NCI-H82 treated with DMSO at 0.1 percent for 48 hours (cell line): Measurements from ENCODE around the gene MYO15B.

Experiments
- DNase-seq: peaks from one replicate; lab custom pipeline; 2025; ENCODE audit not compliant: unreplicated experiment; lab: John Stamatoyannopoulos, UW

MYO15B gene

DNA sequence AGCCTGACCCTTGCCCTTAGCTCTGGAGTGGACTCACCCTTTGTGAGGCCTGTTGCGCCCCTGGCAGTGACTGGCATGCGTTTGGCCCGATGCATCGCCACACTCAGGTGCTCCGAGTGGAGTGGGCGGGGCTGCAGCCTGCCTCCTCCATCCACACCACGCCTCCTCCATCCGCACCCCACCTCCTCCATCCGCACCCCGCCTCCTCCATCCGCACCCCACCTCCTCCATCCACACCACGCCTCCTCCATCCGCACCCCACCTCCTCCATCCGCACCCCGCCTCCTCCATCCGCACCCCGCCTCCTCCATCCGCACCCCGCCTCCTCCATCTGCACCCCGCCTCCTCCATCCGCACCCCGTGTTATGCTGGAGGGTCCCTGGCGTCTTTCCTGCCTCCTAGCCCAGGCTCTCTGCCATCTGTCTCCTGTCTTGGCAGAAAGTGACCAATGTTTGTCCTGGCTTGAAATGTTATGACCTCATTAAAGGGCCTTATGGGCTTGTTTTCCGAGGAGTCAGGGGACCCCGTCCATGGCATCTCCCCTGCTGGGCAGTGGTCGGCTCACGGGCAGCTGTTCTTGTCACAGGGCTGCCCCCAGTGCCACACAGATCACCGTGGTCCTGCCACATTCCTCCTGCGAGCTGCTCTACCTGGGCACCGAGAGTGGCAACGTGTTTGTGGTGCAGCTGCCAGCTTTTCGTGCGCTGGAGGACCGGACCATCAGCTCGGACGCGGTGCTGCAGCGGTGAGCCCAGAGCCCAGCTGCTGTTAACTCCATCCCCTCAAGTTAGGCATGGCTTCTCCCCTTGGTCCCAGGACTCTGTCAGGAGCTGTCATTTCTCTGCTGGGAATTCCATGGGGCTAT is 28.7 kb upstream of the MYO15B start:
- no peak for DNase-seq

DNA sequence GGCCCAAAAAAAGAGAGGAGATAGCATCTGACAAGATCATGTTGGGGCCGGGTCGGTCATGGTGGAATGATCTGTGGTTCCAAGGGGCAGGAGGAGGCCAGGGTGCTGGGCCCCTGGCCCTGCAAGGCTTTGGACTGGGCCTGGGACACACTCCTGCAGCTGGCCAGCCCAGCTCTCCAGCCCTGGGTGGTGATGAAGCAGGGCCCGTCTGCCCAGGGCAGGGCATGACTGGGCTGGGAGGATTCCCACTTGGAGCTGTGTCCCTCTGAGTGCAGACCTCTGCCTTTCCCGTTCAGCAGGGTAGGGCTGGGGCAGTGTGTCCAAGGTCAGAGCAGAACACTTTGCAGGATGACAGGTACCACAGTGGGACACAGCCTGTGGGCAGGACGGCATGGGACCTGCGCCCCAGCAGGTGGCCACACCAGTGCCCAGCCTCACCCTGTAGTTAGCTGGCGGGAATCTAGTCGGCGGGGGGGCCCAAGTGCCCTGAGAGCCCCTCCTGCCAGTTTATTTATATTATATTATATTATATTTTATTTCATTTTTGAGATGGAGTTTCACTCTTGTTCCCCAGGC is 27.6 kb upstream of the MYO15B start:
- DNase-seq: no peak

DNA sequence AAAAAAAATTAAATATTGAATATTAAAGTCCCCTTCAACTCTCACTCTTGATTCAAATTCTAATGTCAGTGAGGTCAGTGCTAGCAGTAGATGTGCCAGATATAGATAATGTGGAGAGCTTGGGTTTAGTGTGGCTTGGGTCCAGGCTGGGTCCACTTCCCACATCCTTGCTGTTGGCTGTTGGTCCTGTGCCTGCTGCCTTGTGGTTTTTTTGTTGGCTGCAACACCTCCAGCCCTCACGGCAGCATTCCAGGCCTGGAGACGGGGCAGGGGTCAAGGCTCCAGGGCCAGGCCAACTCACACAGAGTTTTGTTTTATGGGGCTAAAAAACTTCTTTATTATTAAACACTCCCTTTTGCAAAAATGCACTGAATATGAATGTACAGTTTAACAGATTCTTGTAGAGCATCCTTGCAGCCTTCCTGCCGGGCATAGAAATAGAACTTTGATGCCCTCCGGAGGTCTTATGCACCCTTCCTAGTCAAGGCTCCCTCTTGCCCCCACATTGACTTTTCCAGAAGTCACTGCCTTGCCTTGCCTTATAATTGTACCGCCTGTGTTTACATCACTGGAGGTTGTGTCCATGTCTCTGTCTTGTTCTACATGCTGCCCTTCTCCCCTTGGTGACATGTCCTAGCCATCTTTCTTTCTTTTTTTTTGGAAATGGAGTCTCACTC is 25.5 kb upstream of the MYO15B start:
- no peak for DNase-seq

DNA sequence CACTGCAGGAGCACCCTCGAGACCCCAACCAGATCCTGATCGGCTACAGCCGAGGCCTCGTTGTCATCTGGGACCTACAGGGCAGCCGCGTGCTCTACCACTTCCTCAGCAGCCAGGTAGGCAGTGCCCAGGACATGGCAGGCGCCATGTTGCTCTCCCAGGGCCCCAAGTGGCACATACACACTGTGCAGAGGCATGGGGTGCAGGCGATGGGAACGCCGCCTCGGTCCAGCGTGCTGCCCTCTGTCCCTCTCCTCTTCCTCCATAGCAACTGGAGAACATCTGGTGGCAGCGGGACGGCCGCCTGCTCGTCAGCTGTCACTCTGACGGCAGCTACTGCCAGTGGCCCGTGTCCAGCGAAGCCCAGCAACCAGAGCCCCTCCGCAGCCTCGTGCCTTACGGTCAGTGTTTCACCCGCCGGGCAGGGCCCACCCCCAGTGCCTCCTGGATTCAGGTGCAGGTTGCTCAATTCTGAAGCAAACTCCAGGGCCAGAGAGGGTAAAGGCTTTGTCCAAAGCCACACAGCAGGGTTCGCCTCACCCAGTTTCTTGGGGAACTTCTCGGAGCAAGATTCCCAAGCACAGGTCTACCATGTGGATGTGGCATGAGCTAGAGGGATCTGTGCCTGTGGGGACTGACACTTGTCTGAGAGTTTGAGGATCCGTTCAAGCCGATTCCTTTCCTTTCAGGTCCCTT is 24.4 kb upstream of the MYO15B start:
- DNase-seq: no peak

DNA sequence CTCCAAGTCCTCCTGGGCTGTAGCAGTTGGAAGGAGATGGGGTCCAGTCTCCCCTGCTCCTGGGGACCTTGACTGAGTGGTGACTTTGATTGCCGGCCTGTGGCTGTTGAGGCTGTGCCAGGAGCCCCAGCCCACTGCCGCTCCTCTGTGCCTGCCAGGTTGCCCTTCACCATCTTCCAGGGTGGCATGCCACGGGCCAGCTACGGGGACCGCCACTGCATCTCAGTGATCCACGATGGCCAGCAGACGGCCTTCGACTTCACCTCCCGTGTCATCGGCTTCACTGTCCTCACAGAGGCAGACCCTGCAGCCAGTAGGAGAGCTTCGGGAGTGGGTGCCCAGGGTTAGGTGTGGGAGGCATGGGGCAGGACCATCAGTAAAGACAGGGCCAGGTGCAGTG is 23.4 kb upstream of the MYO15B start:
- no peak for DNase-seq

DNA sequence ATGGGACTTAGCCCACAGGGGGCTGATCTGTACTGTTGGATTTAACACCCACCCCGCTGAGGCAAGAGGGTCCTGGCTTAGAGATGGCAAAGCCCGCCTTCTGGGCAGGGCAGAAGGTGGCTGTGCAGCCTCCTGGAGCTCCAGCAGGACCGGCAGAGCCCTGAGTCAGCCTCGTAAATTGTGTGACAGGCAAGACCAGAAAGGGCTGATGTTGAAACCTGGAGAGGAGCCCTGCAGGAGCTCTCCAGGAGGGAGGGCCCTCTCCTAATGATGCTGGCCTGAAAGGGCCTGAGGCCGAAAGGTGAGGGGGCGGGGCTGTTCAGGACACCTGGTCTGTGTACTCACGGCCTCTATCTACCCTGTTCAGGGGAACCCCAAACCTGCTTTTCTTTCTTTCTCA is 22.5 kb upstream of the MYO15B start:
- no peak for DNase-seq

DNA sequence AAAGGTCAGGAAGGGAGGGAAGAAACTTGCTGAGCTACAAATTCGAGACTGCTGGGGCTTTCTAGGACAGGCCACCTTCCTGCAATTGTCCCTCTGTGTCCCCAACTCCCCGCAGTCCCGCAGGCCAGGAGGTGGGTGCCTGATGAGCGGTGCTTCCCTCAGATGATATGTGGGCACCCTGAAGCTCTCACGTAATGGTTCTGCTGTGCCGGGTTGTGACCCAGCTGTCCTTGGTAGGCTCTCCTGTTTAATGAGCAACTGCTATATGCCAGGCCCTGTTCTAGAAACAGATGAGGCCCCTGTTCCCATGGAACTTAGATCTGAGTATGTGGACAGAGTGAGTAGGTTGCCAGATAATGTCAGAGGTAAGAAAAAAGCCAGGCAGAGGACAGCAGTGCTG is 22.0 kb upstream of the MYO15B start:
- no peak for DNase-seq

DNA sequence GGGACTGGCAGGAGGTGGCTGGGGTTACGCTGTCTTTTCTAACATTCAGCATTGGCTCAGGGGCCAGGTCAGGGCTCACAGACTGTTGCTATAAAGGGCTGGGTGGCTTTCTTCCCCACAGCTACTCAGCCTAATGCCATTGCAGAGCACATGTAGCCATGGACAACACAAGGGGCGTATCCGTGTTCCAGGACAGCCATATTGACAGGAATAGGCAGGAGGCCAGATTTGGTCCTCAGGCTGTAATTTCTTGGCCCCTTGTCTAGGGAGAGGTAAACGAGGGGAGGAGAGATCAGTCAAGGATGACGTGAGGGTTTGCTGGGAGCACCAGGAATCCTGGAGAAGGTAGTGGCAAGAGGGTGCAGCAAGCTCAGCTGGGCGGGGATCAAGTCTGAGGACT is 21.2 kb upstream of the MYO15B start:
- no peak for DNase-seq

DNA sequence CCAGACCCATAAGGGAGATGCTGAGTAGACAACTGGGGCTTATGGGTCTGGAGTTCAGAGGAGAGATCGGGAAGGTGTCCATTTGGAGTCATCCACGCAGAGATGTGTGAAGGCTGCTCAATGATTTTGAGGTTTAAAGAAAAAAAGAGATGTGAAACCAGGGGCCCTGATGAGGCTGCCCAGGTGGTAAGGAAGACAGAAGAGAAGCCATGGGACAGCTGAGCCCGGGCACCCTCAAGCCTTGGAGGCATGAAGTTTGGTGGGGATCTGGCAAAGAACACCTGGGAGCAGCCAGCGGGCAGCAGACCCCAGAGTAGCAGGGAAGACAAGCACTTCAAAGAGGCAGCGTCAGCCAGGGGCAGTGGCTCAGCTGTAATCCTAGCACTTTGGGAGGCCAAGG is 20.8 kb upstream of the MYO15B start:
- DNase-seq: no peak

DNA sequence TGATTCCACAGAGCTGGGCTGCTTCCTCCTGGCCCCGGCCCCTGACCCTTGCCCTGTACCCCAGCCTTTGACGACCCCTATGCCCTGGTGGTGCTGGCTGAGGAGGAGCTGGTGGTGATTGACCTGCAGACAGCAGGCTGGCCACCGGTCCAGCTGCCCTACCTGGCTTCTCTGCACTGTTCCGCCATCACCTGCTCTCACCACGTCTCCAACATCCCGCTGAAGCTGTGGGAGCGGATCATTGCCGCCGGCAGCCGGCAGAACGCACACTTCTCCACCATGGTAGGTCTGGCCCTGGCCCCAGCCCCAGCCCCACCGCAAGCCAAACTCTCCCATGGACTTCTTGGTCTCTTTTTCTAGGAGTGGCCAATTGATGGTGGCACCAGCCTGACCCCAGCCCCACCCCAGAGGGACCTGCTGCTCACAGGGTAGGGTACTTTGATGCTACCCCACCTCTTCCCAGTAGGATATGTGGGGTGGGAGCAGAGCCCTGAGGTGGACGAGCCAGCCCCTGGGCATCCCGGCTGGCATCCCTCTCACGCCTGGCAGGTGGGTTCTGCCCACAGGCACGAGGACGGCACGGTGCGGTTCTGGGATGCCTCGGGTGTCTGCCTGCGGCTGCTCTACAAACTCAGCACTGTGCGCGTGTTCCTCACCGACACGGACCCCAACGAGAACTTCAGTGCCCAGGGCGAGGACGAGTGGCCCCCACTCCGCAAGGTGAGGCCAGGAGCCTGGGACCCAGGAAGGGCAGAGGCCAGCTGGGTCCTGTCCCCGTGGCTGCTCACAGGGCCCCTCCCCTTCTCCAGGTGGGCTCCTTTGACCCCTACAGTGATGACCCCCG is 19.0 kb upstream of the MYO15B start:
- DNase-seq: no peak

DNA sequence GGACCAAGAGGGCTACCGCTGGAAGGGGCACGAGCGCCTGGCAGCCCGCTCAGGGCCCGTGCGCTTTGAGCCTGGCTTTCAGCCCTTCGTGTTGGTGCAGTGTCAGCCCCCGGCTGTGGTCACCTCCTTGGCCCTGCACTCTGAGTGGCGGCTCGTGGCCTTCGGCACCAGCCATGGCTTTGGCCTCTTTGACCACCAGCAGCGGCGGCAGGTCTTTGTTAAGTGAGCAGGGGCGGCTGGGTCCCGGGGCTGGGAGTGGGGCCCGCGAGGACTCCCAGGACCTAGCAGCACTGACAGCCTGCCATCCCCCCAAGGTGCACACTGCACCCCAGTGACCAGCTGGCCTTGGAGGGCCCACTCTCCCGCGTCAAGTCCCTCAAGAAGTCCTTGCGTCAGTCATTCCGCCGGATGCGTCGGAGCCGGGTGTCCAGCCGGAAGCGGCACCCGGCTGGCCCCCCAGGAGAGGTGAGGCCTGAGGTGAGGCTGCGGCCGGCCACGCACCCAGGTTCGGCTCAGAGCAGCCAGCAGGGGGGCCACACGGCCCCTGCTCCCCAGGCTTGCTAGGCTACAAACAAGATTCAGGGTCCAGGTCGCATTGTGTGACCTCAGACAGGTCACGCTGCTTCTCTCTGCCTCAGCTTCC is 17.4 kb upstream of the MYO15B start:
- DNase-seq: no peak

DNA sequence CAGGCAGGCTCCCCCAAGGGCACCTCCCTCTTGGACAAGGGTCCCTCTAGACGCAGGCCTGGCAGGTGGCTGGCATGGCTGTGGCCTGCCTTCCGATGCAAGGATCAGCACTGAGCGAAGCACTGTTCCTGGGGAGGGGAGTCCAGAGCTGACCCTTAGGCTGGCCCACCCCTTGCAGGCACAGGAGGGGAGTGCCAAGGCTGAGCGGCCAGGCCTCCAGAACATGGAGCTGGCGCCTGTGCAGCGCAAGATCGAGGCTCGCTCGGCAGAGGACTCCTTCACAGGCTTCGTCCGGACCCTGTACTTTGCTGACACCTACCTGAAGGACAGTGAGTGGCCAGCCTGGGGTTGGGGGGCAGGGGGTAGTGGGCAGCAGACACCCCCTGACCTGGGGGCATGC is 16.8 kb upstream of the MYO15B start:
- DNase-seq: no peak

DNA sequence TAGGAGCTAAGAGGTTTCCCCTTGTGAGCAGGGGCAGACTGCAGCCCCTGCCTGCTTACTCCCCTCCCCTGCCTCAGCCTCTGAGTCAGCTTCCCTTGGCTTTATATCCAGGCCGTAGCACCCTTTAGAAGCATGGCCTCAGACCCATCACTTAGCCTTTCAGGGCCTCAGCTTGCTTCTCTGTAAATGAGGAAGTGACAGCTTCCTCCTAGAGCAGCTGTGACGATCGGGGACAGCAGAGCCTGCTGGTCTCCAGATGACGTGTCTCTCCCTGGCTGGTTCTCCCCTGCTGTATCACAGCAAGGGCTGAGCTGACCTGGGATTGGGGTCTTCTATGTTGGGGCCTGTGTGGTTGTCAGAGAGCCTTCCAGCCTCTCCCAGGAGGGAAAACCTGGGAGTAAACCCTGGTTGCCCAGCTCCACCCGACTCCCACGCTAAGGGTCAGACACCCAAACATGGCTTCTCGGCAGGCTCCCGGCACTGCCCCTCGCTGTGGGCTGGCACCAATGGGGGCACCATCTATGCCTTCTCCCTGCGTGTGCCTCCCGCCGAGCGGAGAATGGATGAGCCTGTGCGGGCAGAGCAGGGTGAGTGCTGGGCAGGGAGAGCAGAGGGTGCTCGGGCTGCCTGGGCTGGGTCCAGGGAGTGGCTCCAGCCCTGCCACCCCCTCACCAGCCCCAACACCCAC is 16.3 kb upstream of the MYO15B start:
- no peak for DNase-seq

DNA sequence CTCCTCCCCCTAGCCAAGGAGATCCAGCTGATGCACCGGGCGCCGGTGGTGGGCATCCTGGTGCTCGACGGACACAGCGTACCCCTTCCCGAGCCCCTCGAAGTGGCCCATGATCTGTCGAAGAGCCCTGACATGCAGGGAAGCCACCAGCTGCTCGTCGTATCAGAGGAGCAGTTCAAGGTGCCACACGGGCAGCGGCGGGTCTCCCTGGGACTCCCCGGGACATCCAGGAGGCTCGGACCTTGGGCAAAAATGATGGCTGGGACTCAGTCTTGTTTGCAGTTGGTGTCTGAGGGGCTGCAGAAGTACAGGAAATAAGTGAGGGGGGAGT is 15.8 kb upstream of the MYO15B start:
- DNase-seq: no peak

DNA sequence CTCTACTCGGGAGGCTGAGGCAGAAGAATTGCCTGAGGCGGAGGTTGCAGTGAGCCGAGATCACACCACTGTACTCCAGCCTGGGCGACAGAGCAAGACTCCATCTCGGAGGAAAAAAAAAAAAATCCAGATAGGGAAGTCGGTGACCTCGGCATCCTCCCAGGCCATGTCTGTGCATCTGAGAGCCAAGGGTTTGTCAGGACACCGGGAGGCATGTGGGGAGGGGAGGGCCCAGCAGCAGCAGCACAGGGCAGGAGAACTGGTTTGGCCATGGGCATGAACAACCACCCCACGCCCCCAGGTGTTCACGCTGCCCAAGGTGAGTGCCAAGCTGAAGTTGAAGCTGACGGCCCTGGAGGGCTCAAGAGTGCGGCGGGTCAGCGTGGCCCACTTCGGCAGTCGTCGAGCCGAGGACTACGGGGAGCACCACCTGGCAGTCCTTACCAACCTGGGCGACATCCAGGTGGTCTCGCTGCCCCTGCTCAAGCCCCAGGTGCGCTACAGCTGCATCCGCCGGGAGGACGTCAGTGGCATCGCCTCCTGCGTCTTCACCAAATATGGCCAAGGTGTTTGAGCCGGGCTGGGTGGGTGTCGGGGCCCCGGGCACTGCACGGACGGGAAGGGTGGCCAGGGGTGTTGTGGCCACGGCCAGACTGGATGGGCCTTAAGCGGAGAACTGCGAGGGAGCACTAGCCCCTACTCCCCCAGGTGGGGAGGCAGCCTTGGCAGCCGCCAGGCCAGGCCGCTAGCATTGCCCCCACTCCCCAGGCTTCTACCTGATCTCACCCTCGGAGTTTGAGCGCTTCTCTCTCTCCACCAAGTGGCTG is 14.7 kb upstream of the MYO15B start:
- no peak for DNase-seq

DNA sequence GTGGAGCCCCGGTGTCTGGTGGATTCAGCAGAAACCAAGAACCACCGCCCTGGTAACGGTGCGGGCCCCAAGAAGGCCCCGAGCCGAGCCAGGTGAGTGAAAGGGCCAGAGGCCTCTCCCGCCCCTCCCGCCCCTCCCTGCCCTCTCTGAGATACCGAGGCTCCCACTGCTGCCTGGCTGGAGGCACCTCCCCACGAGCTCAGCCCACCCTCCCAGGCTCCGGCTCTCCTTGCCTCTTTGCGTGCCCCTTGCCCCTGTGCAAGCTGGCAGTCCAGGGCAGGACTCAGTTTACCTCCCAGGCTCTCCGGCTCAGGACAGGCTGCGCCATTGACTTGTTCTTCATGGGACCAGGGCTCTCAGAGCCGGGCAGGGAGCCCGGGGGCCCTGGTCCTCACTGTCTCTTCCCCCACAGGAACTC is 14.1 kb upstream of the MYO15B start:
- DNase-seq: no peak

DNA sequence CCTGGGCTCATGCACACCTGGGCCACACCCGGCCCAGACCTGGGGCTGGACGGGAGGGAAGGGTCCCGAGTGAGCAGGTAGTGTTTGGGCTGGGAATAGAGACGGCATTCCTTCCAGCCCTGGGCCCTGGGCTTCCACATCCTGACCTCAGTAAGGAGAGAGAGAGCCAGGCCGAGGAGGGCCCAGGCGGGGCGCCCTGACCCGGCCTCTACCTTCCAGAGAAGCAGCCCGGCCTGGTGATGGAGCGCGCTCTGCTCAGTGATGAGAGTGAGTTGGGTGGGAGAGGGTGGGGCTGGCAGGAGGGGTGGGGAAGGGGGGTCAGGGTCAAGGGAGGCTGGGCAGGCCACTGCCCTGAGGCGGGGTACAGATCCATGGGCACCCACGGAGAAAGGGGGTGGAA is 13.6 kb upstream of the MYO15B start:
- no peak for DNase-seq

DNA sequence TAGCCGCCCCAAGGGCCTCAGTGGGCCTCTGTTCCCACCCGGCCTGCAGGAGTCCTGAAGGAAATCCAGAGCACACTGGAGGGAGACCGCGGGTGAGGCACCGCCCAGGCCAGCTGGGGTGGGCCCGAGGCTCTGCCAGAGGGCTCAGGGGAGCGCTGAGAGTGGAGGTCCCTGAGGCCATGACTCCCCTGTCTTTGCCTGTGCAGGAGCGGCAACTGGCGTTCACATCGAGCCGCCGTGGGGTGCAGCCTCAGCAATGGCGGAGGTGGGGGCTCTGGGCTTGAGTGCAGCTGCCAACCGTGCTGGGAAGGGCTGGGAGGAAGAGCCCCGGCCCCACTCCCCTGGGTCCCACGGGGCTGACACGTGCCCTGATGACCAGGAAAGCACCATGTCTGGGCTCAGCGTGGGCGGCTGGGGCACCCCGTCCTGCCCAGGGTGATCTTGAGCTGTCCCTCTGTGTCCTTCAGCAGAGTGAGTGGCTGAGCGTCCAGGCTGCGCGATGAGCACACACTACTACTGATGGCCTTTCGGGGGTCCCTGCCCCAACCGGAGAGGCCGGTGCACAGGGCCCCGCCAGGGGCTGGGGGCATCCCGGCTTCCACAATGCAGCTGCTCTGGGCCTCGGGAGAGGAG is 13.1 kb upstream of the MYO15B start:
- DNase-seq: no peak

DNA sequence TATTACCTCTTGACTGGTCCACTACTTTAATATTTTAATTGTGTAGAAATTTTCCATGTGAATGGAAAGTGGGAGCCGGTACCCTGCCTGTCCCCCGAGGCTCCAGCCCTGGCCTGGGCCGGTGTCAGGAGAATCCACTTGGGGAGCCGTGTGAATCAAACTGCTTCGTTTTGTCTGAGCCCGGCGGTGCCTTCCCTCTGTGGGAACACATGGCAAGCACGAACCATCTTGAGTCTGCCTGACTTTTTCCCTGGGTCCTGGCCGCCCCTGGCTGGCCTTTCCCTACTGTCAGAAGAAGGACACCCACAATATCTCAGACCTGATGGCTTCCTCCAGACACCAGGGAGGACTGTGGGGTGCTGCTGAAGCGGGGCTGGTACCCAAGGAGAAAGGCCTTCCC is 12.4 kb upstream of the MYO15B start:
- no peak for DNase-seq
